CD4-positive, alpha-beta T cell treated with Interleukin-15 for 4 hours (primary cell): Measurements from ENCODE around the gene TFB2M.
"Not testable (repeated sequence)": the region's sequence is repeated elsewhere in the genome, so short reads cannot be mapped to it uniquely, and the experiment has no call there.

Experiments
- DNase-seq: peaks from one replicate; pipeline ENCODE4 v3.0.0-alpha.2; 2020; ENCODE audit warnings: low spot score

The TFB2M gene

GRCh38 chr1:246583056-246583440 lies 17.0 kb upstream of the TFB2M start:
- no peak for DNase-seq

GRCh38 chr1:246582301-246583055 lies 16.4 kb upstream of the TFB2M start:
- no peak for DNase-seq

DNA sequence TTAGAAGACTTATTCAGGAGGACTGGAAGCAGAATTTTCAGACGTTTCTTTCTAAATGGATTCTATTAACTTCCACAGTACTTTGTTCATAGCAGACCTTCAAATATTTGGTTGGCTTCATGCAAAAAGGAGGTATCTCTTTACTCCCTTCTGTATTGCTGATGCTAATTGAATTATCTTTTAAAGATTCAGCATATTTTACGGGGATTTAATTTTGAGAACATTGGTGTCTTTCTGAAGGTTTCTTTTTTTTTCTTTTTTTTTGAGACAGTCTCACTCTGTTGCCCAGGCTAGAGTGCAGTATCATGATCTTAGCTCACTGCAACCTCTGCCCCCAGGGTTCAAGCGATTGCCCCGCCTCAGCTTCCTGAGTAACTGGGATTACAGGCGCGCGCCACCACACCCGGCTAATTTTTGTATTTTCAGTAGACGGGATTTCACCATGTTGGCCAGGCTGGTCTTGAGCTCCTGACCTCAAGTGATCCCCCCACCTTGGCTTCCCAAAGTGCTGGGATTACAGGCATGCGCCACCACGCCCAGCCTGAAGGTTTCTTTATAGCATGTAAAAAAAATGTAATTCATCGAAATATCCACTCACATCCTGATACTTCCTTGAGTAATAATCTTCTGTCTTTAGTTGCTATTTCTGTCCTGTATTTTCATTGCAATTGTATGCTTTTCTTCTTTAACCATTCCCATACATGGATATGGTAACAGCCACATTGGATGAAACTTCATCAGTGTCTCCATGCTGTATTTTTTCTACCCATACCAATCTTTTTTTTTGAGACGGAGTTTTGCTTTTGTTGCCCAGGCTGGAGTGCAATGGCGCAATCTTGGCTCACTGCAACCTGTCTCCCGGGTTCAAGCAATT lies 14.7 kb upstream of the TFB2M start:
- DNase-seq = no peak

DNA sequence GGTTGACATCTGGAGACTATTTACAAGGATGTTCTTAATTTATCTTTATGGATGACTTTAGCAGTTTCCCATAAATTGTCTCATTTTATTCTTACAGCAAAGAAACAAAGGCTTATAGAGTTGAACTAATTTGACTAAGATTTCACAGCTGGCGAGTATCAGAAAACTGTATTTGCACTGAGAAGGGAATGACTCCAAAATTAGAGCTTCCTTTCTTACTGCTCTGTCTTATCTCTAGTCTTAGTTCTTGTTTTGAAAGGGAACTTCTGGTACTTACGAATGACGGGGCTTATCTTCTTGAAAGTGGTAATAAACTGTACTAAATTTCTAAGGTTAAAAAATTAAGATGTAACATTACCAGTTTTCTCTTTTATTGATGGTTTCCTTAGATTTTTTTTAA lies 13.8 kb upstream of the TFB2M start:
- no peak for DNase-seq

GRCh38 chr1:246577720-246578106 lies 11.7 kb upstream of the TFB2M start:
- no peak for DNase-seq

GRCh38 chr1:246577082-246577719 lies 11.1 kb upstream of the TFB2M start:
- no peak for DNase-seq

GRCh38 chr1:246576709-246577032 lies 10.6 kb upstream of the TFB2M start:
- no peak for DNase-seq

DNA sequence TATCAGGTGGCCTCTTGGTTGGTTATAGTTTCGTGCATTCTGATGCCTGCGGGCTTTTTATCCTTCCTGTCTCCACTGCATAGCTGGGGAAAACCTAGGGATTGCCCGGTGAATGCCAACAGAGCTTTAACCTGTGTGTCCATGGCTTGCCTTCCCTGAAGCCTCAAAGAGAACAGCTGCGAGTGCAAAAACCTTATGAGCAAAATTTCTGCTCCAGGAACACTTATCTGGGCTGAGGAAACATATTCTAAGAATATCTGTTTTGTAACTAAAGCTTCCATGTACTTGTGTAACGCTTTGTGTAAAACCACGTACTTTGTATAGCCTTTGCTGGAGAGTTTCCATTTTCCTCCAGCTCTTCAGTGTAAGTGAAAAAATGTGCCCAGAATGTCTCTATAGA lies 7.4 kb upstream of the TFB2M start:
- no peak for DNase-seq

DNA sequence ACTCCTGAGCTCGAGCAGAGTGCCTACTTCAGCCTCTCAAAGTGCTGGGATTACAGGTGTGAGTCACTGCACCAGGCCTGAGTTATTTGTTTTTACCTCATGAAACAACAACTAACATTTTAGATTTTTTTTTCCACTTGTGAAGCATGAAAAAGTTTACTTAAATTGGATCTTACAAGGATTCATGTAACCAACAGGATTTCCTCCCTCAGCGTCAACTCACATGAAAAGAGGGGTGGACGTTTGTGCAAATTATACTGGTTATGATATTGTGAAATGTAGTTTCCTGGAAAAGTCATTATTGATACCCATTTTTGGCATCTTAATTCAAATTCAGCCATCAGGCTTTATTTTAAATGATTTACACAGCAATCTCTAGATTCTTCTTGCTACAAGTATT lies 6.7 kb upstream of the TFB2M start:
- no peak for DNase-seq

GRCh38 chr1:246571953-246572352 lies 5.9 kb upstream of the TFB2M start:
- DNase-seq = no peak

- peak; percentile 25 for DNase-seq
Measured at GRCh38 chr1:246571309-246571708, 5.2 kb upstream of the TFB2M start.

DNA sequence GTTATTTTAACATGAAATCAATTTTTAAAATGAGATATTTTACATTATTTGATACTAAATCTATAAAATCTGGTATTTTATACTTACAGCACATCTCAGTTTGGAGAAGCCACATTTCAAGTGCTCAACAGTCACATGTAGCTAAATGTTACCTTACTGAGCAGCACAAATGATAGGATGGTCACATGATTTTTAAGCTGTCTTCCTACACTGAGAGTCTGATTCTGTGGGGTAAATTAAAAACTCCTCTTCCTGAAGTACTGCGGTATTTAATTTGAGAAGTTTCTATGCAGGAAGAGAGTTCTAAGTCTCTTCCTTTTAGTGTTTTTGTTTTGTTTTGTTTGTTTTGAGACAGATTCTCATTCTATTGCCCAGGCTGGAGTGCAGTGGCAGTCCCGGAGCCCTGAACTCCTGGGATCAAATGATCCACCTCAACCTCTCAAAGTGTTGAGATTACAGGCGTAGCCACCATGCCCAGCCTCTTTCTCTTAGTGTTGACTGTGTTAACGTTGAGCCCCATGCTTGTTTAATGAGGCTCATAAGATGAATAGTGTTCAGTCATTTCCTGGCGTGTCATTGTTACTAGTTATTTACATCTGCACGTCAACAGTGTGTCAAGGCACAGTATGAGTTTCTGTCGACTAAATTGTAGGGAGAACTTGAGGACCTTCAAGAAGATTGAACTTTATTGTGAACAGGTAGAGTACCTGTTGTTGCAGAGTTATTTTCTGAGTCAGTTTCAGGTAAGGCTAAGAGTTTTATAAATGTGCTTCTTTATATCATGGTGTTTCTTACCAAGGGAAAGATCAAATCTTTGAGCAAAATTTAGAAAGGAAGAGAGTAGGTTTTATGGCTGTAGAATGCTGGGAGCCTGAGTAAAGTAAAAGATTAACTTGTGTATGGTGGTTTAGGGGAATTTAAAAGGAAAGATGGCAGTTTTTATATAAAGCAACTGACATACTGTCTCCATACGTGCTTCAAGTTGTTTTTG lies 3.5 kb upstream of the TFB2M start:
- peak; percentile 59 for DNase-seq

DNA sequence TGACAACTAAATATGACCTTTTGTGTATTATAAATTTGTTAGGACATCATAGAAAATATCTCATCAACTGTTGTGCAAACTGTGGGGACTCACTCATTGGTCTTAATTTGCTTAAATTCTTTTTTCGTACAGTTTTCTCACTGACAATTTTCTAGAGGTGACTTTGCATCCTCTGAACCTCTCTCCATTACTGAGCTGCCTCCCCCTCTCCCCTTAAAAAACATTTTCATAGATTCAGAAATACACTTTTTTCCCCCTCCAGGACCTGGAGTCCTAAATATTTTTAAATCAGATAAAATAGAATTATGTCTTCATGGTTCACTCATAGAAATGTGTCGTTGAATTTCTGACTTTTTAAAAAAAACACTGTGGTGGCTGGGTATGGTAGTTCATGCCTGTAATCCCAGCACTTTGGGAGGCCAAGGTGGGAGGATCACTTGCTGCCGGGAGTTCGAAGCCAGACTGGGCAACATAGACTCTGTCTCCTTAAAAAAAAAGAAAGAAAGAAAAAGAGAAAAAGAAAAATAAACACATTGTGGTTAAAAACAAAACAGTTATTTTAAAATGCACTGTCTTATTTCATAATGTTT lies 1.7 kb upstream of the TFB2M start:
- DNase-seq = no peak

DNA sequence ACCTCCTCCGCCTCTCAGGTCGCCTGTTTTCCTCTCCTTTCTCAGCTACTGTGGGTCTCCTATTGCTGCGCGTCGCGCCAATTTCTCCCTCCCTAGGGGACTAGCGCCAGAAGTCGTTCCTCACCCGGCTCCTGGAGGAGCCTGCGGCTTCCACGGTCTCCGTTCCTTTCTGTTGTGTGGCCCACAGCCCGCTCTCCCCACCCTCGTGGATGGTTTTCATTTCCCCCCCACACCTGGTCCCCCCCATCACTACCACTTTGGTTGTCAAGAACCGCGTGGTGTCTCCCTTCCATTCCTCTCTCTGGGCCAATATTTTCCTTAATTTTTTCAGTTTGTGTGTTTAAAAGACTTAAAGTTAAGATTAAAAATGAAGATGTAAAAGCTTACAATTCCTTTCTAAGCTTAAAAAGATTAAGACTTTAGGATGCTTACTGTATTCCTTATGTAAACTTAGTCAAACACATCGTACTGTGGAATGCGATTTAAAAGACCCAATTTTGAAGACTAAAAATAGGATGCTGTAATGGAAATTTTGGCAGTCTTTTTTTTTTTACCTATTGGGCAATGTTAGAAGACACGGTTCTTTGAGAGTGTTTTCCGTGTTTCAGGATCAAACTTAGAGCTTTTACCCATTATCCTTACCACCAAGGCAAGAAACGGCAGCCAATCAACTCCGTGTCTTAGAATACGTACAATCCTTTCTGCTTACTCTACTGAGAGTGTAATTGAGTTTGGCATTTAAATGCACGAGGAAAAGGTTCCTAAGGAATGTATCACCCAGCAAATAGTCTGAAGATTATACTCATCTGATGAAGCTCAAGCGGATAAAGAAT lies 968 bp upstream of the TFB2M start:
- peak; percentile 25 for DNase-seq

GRCh38 chr1:246565751-246566127 lies 322 bp downstream of the TFB2M start:
- DNase-seq = no peak

- no peak for DNase-seq
Measured at GRCh38 chr1:246564839-246565750, 966 bp downstream of the TFB2M start.

GRCh38 chr1:246560833-246561232 lies 5.2 kb downstream of the TFB2M start:
- not testable (repeated sequence) for DNase-seq

GRCh38 chr1:246559310-246559709 lies 6.8 kb downstream of the TFB2M start:
- no peak for DNase-seq

GRCh38 chr1:246558041-246558440 lies 8.0 kb downstream of the TFB2M start:
- no peak for DNase-seq

DNA sequence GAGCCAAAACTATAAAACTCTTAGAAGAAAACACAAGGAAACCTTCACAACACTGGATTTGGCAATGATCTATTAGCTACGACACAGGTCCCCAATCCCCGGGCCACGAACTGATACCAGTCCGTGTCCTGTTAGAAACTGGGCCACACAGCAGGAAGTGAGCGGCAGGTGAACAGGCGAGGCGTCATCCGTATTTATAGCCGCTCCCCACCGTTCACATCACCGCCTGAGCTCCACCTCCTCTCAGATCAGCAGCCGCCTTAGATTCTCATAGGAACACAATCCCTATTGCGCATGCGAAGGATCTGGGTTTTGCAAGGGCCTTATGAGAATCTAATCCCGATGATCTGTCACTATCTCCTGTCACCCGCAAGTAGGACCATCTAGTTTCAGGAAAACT lies 11.9 kb downstream of the TFB2M start:
- no peak for DNase-seq
